ENCODE data around the gene ODAD2. TPM values are rescaled to one million over a fixed set of nuclear protein-coding genes. Genes with fewer than 3 reads are reported as not detected.

The ODAD2 gene
- total RNA-seq: not detected

- Histone ChIP-seq H3K36me3 (no peaks in the 10 kb centered on the region), H3K27me3 (peaks cover 6 to 20% (median 13%) of the 10 kb centered on the region in 3 donors), H3K4me3 (peak within 1 kb of the TSS; percentile 51 to 59 (median 56)), H3K4me1 (peaks cover 0 to 5% of the 10 kb centered on the region in 2 donors), H3K9me3 (no peaks in the 10 kb centered on the region), H3K27ac (no peak within 1 kb of the TSS)
- no peak for TF ChIP-seq CTCF (IDR thresholded peaks at IDR 0.05 in 4 of 5, conservative IDR thresholded peaks at IDR 0.05 in 1 of 5)
- no peak for TF ChIP-seq POLR2A (IDR thresholded peaks at IDR 0.05)
- DNase-seq (no peak), ATAC-seq (no peak)
- in situ Hi-C loops (cut with MboI; ENCODE audit: low sequenced_read_pairs in 4 of 4): no loop called here
- intact Hi-C loops (cut with DNase I; ENCODE audit: low total_unique reads): no loop called here
Measured at GRCh38 chr10:27998954-27999275, at the start of gene ODAD2. ODAD2 (minus strand) TSS chr10:27999079; CDS start chr10:27995142, 3,937 bp downstream.

GRCh38 chr10:28047061-28047460 is 48.2 kb upstream of the ODAD2 start:
- Histone ChIP-seq H3K4me3 (no peak overlapping the region), H3K27ac (no peak overlapping the region), H3K9me3 (no peaks in the 10 kb centered on the region), H3K4me1 (no peaks in the 10 kb centered on the region), H3K27me3 (no peaks in the 10 kb centered on the region), H3K36me3 (no peaks in the 10 kb centered on the region)
- DNase-seq (no peak), ATAC-seq (no peak)
- in situ Hi-C loops (cut with MboI; ENCODE audit: low sequenced_read_pairs in 4 of 4): no loop called here
- intact Hi-C loops (cut with DNase I; ENCODE audit: low total_unique reads): no loop called here
- TF ChIP-seq CTCF (IDR thresholded peaks at IDR 0.05 in 4 of 5, conservative IDR thresholded peaks at IDR 0.05 in 1 of 5) (no peak), POLR2A (IDR thresholded peaks at IDR 0.05) (no peak)

- no peaks in the 10 kb centered on the region for H3K9me3 ChIP-seq
- no peak overlapping the region for H3K4me3 ChIP-seq
- H3K27ac ChIP-seq: no peak overlapping the region
- H3K36me3 ChIP-seq: no peaks in the 10 kb centered on the region
- no peak for DNase-seq
- no peaks in the 10 kb centered on the region for H3K4me1 ChIP-seq
- intact Hi-C loops (cut with DNase I; ENCODE audit: low total_unique reads): no loop called here
- in situ Hi-C loops (cut with MboI; ENCODE audit: low sequenced_read_pairs in 4 of 4): no loop called here
- no peak for ATAC-seq
- no peaks in the 10 kb centered on the region for H3K27me3 ChIP-seq
- no peak for TF ChIP-seq POLR2A (IDR thresholded peaks at IDR 0.05)
- TF ChIP-seq CTCF (IDR thresholded peaks at IDR 0.05 in 4 of 5, conservative IDR thresholded peaks at IDR 0.05 in 1 of 5): no peak
Measured at GRCh38 chr10:28046579-28046978, 47.7 kb upstream of the ODAD2 start.

- TF ChIP-seq POLR2A (IDR thresholded peaks at IDR 0.05) (no peak), CTCF (IDR thresholded peaks at IDR 0.05 in 4 of 5, conservative IDR thresholded peaks at IDR 0.05 in 1 of 5) (no peak)
- in situ Hi-C loops (cut with MboI; ENCODE audit: low sequenced_read_pairs in 4 of 4): no loop called here
- H3K4me3 ChIP-seq: no peak overlapping the region
- no peaks in the 10 kb centered on the region for H3K9me3 ChIP-seq
- no peaks in the 10 kb centered on the region for H3K4me1 ChIP-seq
- intact Hi-C loops (cut with DNase I; ENCODE audit: low total_unique reads): no loop called here
- H3K27ac ChIP-seq: no peak overlapping the region
- ATAC-seq: no peak
- no peak for DNase-seq
- H3K27me3 ChIP-seq: no peaks in the 10 kb centered on the region
- H3K36me3 ChIP-seq: no peaks in the 10 kb centered on the region
Measured at GRCh38 chr10:28043941-28044340, 45.1 kb upstream of the ODAD2 start.

- TF ChIP-seq CTCF (IDR thresholded peaks at IDR 0.05 in 4 of 5, conservative IDR thresholded peaks at IDR 0.05 in 1 of 5) (no peak), POLR2A (IDR thresholded peaks at IDR 0.05) (no peak)
- Histone ChIP-seq H3K4me1 (no peaks in the 10 kb centered on the region), H3K9me3 (no peaks in the 10 kb centered on the region), H3K27ac (no peak overlapping the region), H3K27me3 (no peaks in the 10 kb centered on the region), H3K4me3 (no peak overlapping the region), H3K36me3 (no peaks in the 10 kb centered on the region)
- in situ Hi-C loops (cut with MboI; ENCODE audit: low sequenced_read_pairs in 4 of 4): no loop called here
- ATAC-seq: no peak
- intact Hi-C loops (cut with DNase I; ENCODE audit: low total_unique reads): no loop called here
- no peak for DNase-seq
Measured at GRCh38 chr10:28036587-28036986, 37.7 kb upstream of the ODAD2 start.

All from gastrocnemius medialis (tissue), 4 donors.